ENCODE results near the gene USP11. TPM values are rescaled to one million over a fixed set of nuclear protein-coding genes. Genes with fewer than 3 reads are reported as not detected.

Gene USP11
- total RNA-seq, 1 donor from 2014 or later = 22.4 TPM

Other genes with a start within 250 kb of the USP11 start
- not detected in 2 replicates for gene RGN, start 154.6 kb upstream of the USP11 start, total RNA-seq
- 102 and 106 TPM in 2 replicates for gene NDUFB11, start 88.3 kb upstream of the USP11 start, total RNA-seq
- 58.0 and 58.7 TPM in 2 replicates for gene RBM10, start 87.8 kb upstream of the USP11 start, total RNA-seq
- gene UBA1, start 39.2 kb upstream of the USP11 start, total RNA-seq = 197 and 205 TPM in 2 replicates
- 57.5 and 60.4 TPM in 2 replicates for gene CDK16, start 14.3 kb upstream of the USP11 start, total RNA-seq
- gene ZNF157, start 137.6 kb downstream of the USP11 start, total RNA-seq = 0.25 and 0.39 TPM in 2 replicates

Data from T-helper 2 cell treated with Interferon-gamma antibody and Interleukin-4, amounts not matched to agents 100 ng/mL and 5 ng/mL, for 36 hours (primary cell).